GM12878 (cell line): ENCODE data around the gene SLC26A8. TPM values are rescaled to one million over a fixed set of nuclear protein-coding genes. Genes with fewer than 3 reads are reported as not detected.

ENCODE experiments used
- ATAC-seq: fragments of 200-7000 bp; cut with Tn5 transposase; 3 replicates; pipeline ENCODE4 v1.9.1; 2020; ENCODE audit warnings: mild to moderate bottlenecking, moderate library complexity
- BruUV-seq: library from RNA; stranded (reverse); fragments of 400-500 nt; replicated peaks from 2 replicates; lab custom pipeline; 2021; lab: Mats Ljungman, UMichigan
- CTCF ChIA-PET: fragments of 300-600 bp; sonication (Branson Sonifier 250); formaldehyde crosslinking; extraction: SDS; loops from one replicate; lab custom pipeline; 2021; ENCODE audit warnings: inconsistent platforms; lab: Yijun Ruan, JAX
- POLR2A ChIA-PET: fragments of 350-600 bp; formaldehyde crosslinking; extraction: SDS; loops from one replicate; lab custom pipeline; 2021; ENCODE audit warnings: inconsistent platforms; lab: Charles Lee
- RAD21 ChIA-PET: fragments of 300-600 bp; sonication (Branson Sonifier 250); formaldehyde crosslinking; loops from one replicate; lab custom pipeline; 2023; ENCODE audit warnings: antibody characterized with exemption; ENCODE audit not compliant: unreplicated experiment; lab: Charles Lee
- SMC1A ChIA-PET: fragments of 300-600 bp; sonication (Branson Sonifier 250); formaldehyde crosslinking; loops from one replicate; lab custom pipeline; 2023; ENCODE audit not compliant: unreplicated experiment, uncharacterized antibody; lab: Charles Lee
- DNase-seq: peaks from one replicate; pipeline ENCODE4 v3.0.0-alpha.2; 2011; ENCODE audit warnings: low read depth, low spot score
- FAIRE-seq: peaks from 3 replicates; lab custom pipeline; 2011; peaks lifted over from hg19 to GRCh38; lab: Jason Lieb, UNC
- H2AFZ ChIP-seq: 2 replicates; pipeline ENCODE4 v1.6.0; 2011; ENCODE audit warnings: low read depth, low read length, control low read depth; ENCODE audit not compliant: control insufficient read depth
- H3K27ac ChIP-seq: 2 replicates; pipeline ENCODE4 v1.5.1; 2011; ENCODE audit warnings: control low read depth; ENCODE audit not compliant: control insufficient read depth, insufficient read depth
- H3K27me3 ChIP-seq, 2 experiments: replicated peaks in 1 of 2; 2 replicates each; pipeline versions ENCODE4 v1.6.0 to v1.6.1; 2011; ENCODE audit warnings: low read length in 1 of 2; ENCODE audit not compliant: control insufficient read depth in 2 of 2, insufficient read depth in 2 of 2
- H3K36me3 ChIP-seq, 2 experiments: 2 replicates each; pipeline ENCODE4 v1.5.1; 2011; ENCODE audit warnings: low read length in 1 of 2; ENCODE audit not compliant: control insufficient read depth in 2 of 2, insufficient read depth in 2 of 2
- H3K4me1 ChIP-seq: 2 replicates; pipeline ENCODE4 v1.6.1; 2011; ENCODE audit warnings: mild to moderate bottlenecking, low read length, moderate library complexity, mixed read lengths; ENCODE audit not compliant: control insufficient read depth, insufficient read depth
- H3K4me2 ChIP-seq: 2 replicates; pipeline ENCODE4 v1.6.0; 2011; ENCODE audit warnings: control low read depth; ENCODE audit not compliant: control insufficient read depth, insufficient read depth
- H3K4me3 ChIP-seq: fragments of 200-600 bp; sonication (generic); 2 replicates; pipeline ENCODE4 v1.5.1; 2016
- H3K79me2 ChIP-seq: 2 replicates; pipeline ENCODE4 v1.6.0; 2011; ENCODE audit warnings: low read length; ENCODE audit not compliant: control insufficient read depth, insufficient read depth
- H3K9ac ChIP-seq: 2 replicates; pipeline ENCODE4 v1.8.0; 2011; ENCODE audit warnings: low read length, control low read depth, mixed read lengths; ENCODE audit not compliant: control insufficient read depth, insufficient read depth
- H3K9me3 ChIP-seq: replicated peaks from 3 replicates; pipeline ENCODE4 v1.5.1; 2011; ENCODE audit warnings: mild to moderate bottlenecking, low read length; ENCODE audit not compliant: control insufficient read depth, insufficient read depth
- H4K20me1 ChIP-seq: 2 replicates; pipeline ENCODE4 v1.6.0; 2011; ENCODE audit not compliant: control insufficient read depth, insufficient read depth
- ASH2L ChIP-seq: fragments of 300-600, 200-600 bp; sonication (generic); IDR thresholded peaks from 2 replicates; pipeline ENCODE4 v1.6.1; 2017; ENCODE audit warnings: low read depth, mild to moderate bottlenecking, borderline replicate concordance
- BCL3 ChIP-seq: IDR thresholded peaks from 2 replicates; pipeline ENCODE4 v1.6.1; 2011; ENCODE audit warnings: borderline replicate concordance, low read depth, mild to moderate bottlenecking, moderate library complexity, low read length; ENCODE audit not compliant: insufficient read depth, poor library complexity, severe bottlenecking
- CHD2 ChIP-seq: IDR thresholded peaks from 2 replicates; pipeline ENCODE4 v1.6.1; 2011; ENCODE audit warnings: low read depth, low read length, improper control_type of control experiment, borderline replicate concordance
- CREM ChIP-seq: IDR thresholded peaks from 2 replicates; pipeline ENCODE4 v1.6.1; 2014; ENCODE audit warnings: antibody characterized with exemption, low read depth
- DPF2 ChIP-seq: fragments of 450-650 bp; IDR thresholded peaks from 2 replicates; pipeline ENCODE4 v1.6.1; 2017; ENCODE audit warnings: mild to moderate bottlenecking
- FOXK2 ChIP-seq: fragments of 450-650 bp; IDR thresholded peaks from 2 replicates; pipeline ENCODE4 v1.6.1; 2017; ENCODE audit warnings: mild to moderate bottlenecking, moderate library complexity
- IRF4 ChIP-seq: IDR thresholded peaks from 2 replicates; pipeline ENCODE4 v1.6.1; 2011; ENCODE audit warnings: low read depth, low read length
- MAX ChIP-seq: IDR thresholded peaks from 2 replicates; pipeline ENCODE4 v1.6.1; 2012; ENCODE audit warnings: low read depth, low read length, improper control_type of control experiment
- MYB ChIP-seq: fragments of 150-350 bp; IDR thresholded peaks from 2 replicates; pipeline ENCODE4 v1.6.1; 2014; ENCODE audit warnings: mild to moderate bottlenecking, low read depth, low read length, borderline replicate concordance
- NFXL1 ChIP-seq: fragments of 450-650 bp; IDR thresholded peaks from 2 replicates; pipeline ENCODE4 v1.6.1; 2017; ENCODE audit warnings: antibody characterized with exemption, mild to moderate bottlenecking, borderline replicate concordance
- NKRF ChIP-seq: fragments of 450-650 bp; conservative IDR thresholded peaks from 2 replicates; pipeline ENCODE4 v1.6.1; 2017; ENCODE audit warnings: mild to moderate bottlenecking, moderate library complexity
- NR2F1 ChIP-seq: fragments of 450-650 bp; conservative IDR thresholded peaks from 2 replicates; pipeline ENCODE4 v1.6.1; 2017; ENCODE audit warnings: mild to moderate bottlenecking
- PAX5 ChIP-seq: IDR thresholded peaks from 2 replicates; pipeline ENCODE4 v1.6.1; 2011; ENCODE audit warnings: low read depth, low read length, borderline replicate concordance
- RAD21 ChIP-seq: IDR thresholded peaks from 2 replicates; pipeline ENCODE4 v1.6.1; 2011; ENCODE audit warnings: mild to moderate bottlenecking, low read depth, low read length, moderate library complexity; ENCODE audit not compliant: insufficient read depth
- SIN3A ChIP-seq: IDR thresholded peaks from 2 replicates; pipeline ENCODE4 v1.6.1; 2012; ENCODE audit warnings: low read depth, low read length, improper control_type of control experiment
- SMAD1 ChIP-seq: fragments of 450-650 bp; IDR thresholded peaks from 2 replicates; pipeline ENCODE4 v1.6.1; 2018; ENCODE audit warnings: mild to moderate bottlenecking, low read depth; ENCODE audit not compliant: partially characterized antibody
- SUPT20H ChIP-seq: IDR thresholded peaks from 2 replicates; pipeline ENCODE4 v1.6.1; 2011; ENCODE audit warnings: low read depth, mild to moderate bottlenecking, low read length, moderate library complexity, borderline replicate concordance; ENCODE audit not compliant: control insufficient read depth
- USF2 ChIP-seq: IDR thresholded peaks from 2 replicates; pipeline ENCODE4 v1.6.1; 2011; ENCODE audit warnings: low read depth, low read length, improper control_type of control experiment, borderline replicate concordance
- ZNF274 ChIP-seq: IDR thresholded peaks from one replicate; pipeline ENCODE4 v1.8.0; 2011; ENCODE audit not compliant: insufficient read length, insufficient read depth
- WGBS: methylation state at CpG from one replicate; pipeline ENCODE4 v1.1.6; 2016; ENCODE audit warnings: low lambda C conversion rate; ENCODE audit not compliant: insufficient replicate concordance, insufficient coverage; ENCODE audit errors: missing lambda C conversion rate; 5-methylcytosine and 5-hydroxymethylcytosine counted together
- in situ Hi-C: fragments of 300-500 bp; cut with MboI; formaldehyde crosslinking; loops from 9 replicates; pipeline ENCODE4 v1.14.3; 2018; ENCODE audit warnings: mixed read lengths
- intact Hi-C: fragments of 100-400 bp; cut with micrococcal nuclease; formaldehyde crosslinking; loops from one replicate; pipeline ENCODE4 v1.14.2; 2022; ENCODE audit not compliant: unreplicated experiment
- polyA plus RNA-seq, 11 experiments: library from polyadenylated mRNA; depleted of rRNA in 4 of 11; unstranded in 6 of 11; stranded (reverse) in 5 of 11; fragments of >200 nt; fragmentation: Nextera tagmentation in 4 of 11; fragmentation: Illumina TruSeq in 1 of 11; extraction: Ambion mirVana in 4 of 11; extraction: Trizol in 1 of 11; gene quantifications; 1 replicate in 1 of 11; 2 replicates in 10 of 11; pipeline versions ENCODE4 v1.2.1 to v1.2.3, GENCODE V29; 2011 to 2016; ENCODE audit warnings: inconsistent platforms in 2 of 11, missing spikeins in 2 of 11, low read depth in 1 of 11
- total RNA-seq, 4 experiments: library from RNA; depleted of rRNA in 3 of 4; stranded (reverse); fragments of >200 nt in 3 of 4; fragmentation: Illumina TruSeq in 1 of 4; extraction: Trizol in 1 of 4; gene quantifications; 2 replicates each; pipeline versions ENCODE4 v1.2.1 to v1.2.3, GENCODE V29; 2013 to 2021

Gene SLC26A8
- total and polyA plus RNA-seq, 10 of the 15 experiments (the other 5 are each of a cell fraction or from before 2014, with no cell fraction given), result 0.09 to 0.95 (median 0.27) TPM; not detected in 2

- SMC1A ChIA-PET, result no interaction called here
- peaks cover 0 to 4% of the 10 kb centered on the region in 2 experiments; a peak in 2 of 4 replicates for H3K36me3 ChIP-seq
- intact Hi-C loops, result no loop called here
Measured at GRCh38 chr6:35897036-35897435, 127.4 kb downstream of the SLC26A8 start.

More at GRCh38 chr6:35897036-35897435, 127.4 kb downstream of the SLC26A8 start:
- Histone ChIP-seq H3K4me2 (no peak overlapping the region), H3K4me3 (no peak overlapping the region), H3K9me3 (no peaks in the 10 kb centered on the region), H2AFZ (no peak overlapping the region), H3K9ac (no peak overlapping the region), H3K27me3 (no peaks in the 10 kb centered on the region), H3K79me2 (peaks cover 43% of the 10 kb centered on the region), H3K27ac (no peak overlapping the region), H4K20me1 (no peaks in the 10 kb centered on the region), H3K4me1 (no peaks in the 10 kb centered on the region; the same call in 1 of the 2 replicates)
- ChIA-PET RAD21 (no interaction called here), CTCF (no interaction called here), POLR2A (no interaction called here)
- DNase-seq, result no peak
- no peak for FAIRE-seq
- in situ Hi-C loops, result no loop called here
- WGBS, result 93% methylated on average over 3 of the region's 3 CpGs
- no peak for TF ChIP-seq MYB
- TF ChIP-seq RAD21, result no peak
- TF ChIP-seq NFXL1, result no peak
- no peak for TF ChIP-seq NR2F1
- TF ChIP-seq MAX, result no peak
- TF ChIP-seq BCL3, result no peak
- no peak for TF ChIP-seq ASH2L
- TF ChIP-seq IRF4, result no peak
- TF ChIP-seq CHD2, result no peak
- no peak for TF ChIP-seq SMAD1
- no peak for TF ChIP-seq NKRF
- TF ChIP-seq CREM, result no peak
- TF ChIP-seq ZNF274, result no peak
- no peak for TF ChIP-seq FOXK2
- TF ChIP-seq USF2, result no peak
- no peak for TF ChIP-seq SIN3A
- TF ChIP-seq SUPT20H, result no peak
- TF ChIP-seq DPF2, result no peak
- no peak for TF ChIP-seq PAX5
- ATAC-seq, result no peak
- no TSS peak for BruUV-seq
